Omental fat pad (tissue), 4 donors: ENCODE measurements around the gene RPL28. TPM values are rescaled to one million over a fixed set of nuclear protein-coding genes. Genes with fewer than 3 reads are reported as not detected.

Experiments
- ATAC-seq: fragments of 150-250 bp; one replicate; pipeline ENCODE4 v1.9.1; 2016; ENCODE audit warnings: mild to moderate bottlenecking, moderate library complexity; ENCODE audit not compliant: low FRiP score
- DNase-seq: peaks from one replicate; pipeline ENCODE4 v3.0.0-alpha.2; 2019; ENCODE audit warnings: low spot score
- total RNA-seq, 4 donors: library from RNA; depleted of rRNA; stranded (reverse); fragments of >200 nt; gene quantifications; one replicate each; pipeline ENCODE4 v1.1.0, GENCODE V29; 2016
- TF ChIP-seq, protein P1 (sequence below), 3 donors: fragments of 450-650 bp; IDR thresholded peaks; one replicate each; pipeline ENCODE4 v1.5.1; 2016 to 2017; ENCODE audit warnings: antibody characterized with exemption in 3 of 3, mild to moderate bottlenecking in 3 of 3, moderate library complexity in 2 of 3

The RPL28 gene
- total RNA-seq, 4 donors from 2014 or later, result 490 to 747 (median 555) TPM

DNA sequence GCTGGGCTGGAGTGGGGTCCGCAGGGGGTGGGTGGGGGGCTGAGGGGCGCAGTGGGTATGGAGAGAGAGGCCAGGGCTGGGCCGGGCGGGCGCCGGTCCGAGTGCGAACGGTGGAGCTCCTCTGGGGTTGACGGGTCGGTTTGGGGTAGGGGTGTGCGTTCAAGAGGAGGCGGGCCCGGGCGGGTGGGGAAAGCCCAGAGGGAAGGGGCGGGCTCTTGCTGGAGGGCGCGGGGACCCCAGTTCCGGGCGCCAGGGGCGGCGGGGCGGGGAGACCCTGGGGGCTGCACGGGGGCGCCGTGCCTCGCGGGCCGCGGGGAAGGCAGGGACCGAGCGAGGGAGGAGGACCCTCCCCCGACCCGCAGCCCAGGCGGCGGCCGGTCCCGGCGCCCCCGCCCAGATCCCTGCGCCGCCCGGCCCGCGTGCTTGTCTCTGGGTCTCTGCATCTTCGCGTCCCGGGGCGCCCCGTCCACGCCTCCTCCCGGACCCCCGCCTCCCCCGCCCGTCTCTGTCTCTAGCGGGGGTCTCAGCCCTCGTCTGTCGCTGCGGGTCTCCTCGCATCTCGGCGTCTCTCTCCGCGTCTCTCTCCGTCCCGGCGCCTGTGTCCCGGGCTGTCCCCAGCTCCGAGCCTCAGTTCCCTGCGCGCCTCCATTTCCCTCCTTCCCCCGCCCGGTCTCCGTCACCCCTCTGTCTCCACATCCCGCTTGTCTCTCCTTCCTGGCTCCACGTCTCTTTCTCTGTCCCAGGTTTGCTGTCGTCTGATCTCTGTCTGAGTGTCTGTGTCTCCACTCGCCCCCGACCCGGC, 65.6 kb downstream of the RPL28 start:
- TF ChIP-seq, protein P1, sequence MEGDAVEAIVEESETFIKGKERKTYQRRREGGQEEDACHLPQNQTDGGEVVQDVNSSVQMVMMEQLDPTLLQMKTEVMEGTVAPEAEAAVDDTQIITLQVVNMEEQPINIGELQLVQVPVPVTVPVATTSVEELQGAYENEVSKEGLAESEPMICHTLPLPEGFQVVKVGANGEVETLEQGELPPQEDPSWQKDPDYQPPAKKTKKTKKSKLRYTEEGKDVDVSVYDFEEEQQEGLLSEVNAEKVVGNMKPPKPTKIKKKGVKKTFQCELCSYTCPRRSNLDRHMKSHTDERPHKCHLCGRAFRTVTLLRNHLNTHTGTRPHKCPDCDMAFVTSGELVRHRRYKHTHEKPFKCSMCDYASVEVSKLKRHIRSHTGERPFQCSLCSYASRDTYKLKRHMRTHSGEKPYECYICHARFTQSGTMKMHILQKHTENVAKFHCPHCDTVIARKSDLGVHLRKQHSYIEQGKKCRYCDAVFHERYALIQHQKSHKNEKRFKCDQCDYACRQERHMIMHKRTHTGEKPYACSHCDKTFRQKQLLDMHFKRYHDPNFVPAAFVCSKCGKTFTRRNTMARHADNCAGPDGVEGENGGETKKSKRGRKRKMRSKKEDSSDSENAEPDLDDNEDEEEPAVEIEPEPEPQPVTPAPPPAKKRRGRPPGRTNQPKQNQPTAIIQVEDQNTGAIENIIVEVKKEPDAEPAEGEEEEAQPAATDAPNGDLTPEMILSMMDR (IDR thresholded peaks at IDR 0.05), result no peak
- no peak for ATAC-seq

DNA sequence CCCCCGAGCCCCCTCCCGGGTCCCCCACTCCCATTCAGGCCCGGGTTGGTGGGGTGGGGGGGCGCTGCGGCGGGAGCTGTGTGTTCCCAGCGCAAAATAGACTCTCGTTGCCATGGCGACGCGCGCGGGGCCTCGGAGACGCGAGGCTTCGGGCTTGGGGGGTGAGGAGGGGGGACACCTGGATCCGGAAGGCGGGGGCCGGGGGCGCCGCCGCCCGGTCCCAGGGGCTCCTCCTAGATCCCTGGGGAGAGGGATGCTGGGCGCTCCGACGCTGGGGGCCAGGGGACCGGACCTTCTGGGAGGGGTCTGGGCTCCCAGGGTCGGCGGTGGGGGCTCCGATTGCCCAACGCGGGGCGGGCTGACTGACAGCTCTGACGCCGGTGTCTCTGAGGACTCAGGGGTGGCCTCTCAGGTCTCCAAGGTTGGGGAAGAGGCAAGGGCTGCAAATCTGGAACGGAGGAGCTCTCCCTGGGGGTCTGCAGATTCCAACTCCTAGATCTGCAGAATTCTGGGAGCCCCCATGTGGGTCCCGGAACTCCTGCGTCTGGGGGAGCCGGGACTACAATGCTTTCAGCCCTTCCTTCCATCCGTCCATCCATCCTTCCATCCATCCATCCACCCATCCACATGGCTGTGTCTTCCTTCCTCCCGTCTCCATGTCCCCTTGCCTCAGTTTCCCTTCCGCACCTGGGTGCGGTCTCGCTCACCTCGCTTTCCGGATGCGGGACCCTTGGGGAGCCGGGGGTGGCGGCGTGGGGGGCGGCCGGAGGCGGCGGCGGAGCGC, 66.4 kb downstream of the RPL28 start:
- ATAC-seq (no peak), DNase-seq (no peak)
- TF ChIP-seq, protein P1 (IDR thresholded peaks at IDR 0.05), result no peak

More for the DNA sequence above, 65.6 kb downstream of the RPL28 start:
- DNase-seq, result no peak

Other genes with a start within 250 kb of the RPL28 start
- 1 to 10 TPM in 3 of 4 donors, not detected in 1; 1.9 to 7.2 (median 4.3) TPM for gene TNNT1, start 236.7 kb upstream of the RPL28 start, total RNA-seq
- gene TNNI3, start 228.2 kb upstream of the RPL28 start, total RNA-seq, result not detected
- gene DNAAF3, start 219.3 kb upstream of the RPL28 start, total RNA-seq, result under 1 TPM in 2 of 4 donors, not detected in 2; 0.65 to 0.69 TPM
- gene SYT5, start 205.6 kb upstream of the RPL28 start, total RNA-seq, result under 1 TPM in 1 of 4 donors, not detected in 3; 0.28 TPM
- 1 to 10 TPM; 1.4 to 9.8 (median 5.5) TPM for gene PTPRH, start 176.4 kb upstream of the RPL28 start, total RNA-seq
- gene TMEM86B, start 157.2 kb upstream of the RPL28 start, total RNA-seq, result 1 to 10 TPM in 3 of 4 donors, under 1 TPM in 1; 0.65 to 3.5 (median 2.5) TPM
- 10 to 100 TPM; 27.8 to 43.6 (median 35.5) TPM for gene PPP6R1, start 126.9 kb upstream of the RPL28 start, total RNA-seq
- gene HSPBP1, start 105.8 kb upstream of the RPL28 start, total RNA-seq, result 10 to 100 TPM; 19.5 to 25.9 (median 21.2) TPM
- gene BRSK1, start 101.9 kb upstream of the RPL28 start, total RNA-seq, result 1 to 10 TPM in 1 of 4 donors, under 1 TPM in 1, not detected in 2; 0.19 to 2.1 TPM
- 10 to 100 TPM in 2 of 4 donors, 1 to 10 TPM in 2; 5.6 to 26.7 (median 16.6) TPM for gene TMEM150B, start 60.6 kb upstream of the RPL28 start, total RNA-seq
- 10 to 100 TPM in 1 of 4 donors, 1 to 10 TPM in 3; 5.3 to 22.9 (median 6.8) TPM for gene KMT5C, start 46.1 kb upstream of the RPL28 start, total RNA-seq
- gene COX6B2, start 31.2 kb upstream of the RPL28 start, total RNA-seq, result under 1 TPM in 1 of 4 donors, not detected in 3; 0.56 TPM
- gene GARIN5B, start 22.7 kb upstream of the RPL28 start, total RNA-seq, result under 1 TPM in 1 of 4 donors, not detected in 3; 0.09 TPM
- 1 to 10 TPM in 1 of 4 donors, under 1 TPM in 1, not detected in 2; 0.28 to 1.2 TPM for gene IL11, start 15.5 kb upstream of the RPL28 start, total RNA-seq
- not detected for gene TMEM190, start 9.1 kb upstream of the RPL28 start, total RNA-seq
- gene TMEM238, start 1.6 kb upstream of the RPL28 start, total RNA-seq, result 1 to 10 TPM in 3 of 4 donors, not detected in 1; 1.5 to 1.7 (median 1.6) TPM
- 10 to 100 TPM in 2 of 4 donors, 1 to 10 TPM in 2; 7.4 to 25.6 (median 13.0) TPM for gene UBE2S, start 21.9 kb downstream of the RPL28 start, total RNA-seq
- not detected for gene SHISA7, start 57.4 kb downstream of the RPL28 start, total RNA-seq
- 10 to 100 TPM; 52.5 to 96.8 (median 62.5) TPM for gene ISOC2, start 75.7 kb downstream of the RPL28 start, total RNA-seq
- not detected for gene C19orf85, start 78.8 kb downstream of the RPL28 start, total RNA-seq
- gene ZNF628, start 90.7 kb downstream of the RPL28 start, total RNA-seq, result 1 to 10 TPM; 1.7 to 6.4 (median 2.6) TPM
- 1 to 10 TPM; 2.3 to 4.6 (median 2.6) TPM for gene NAT14, start 99.3 kb downstream of the RPL28 start, total RNA-seq
- gene SSC5D, start 102.5 kb downstream of the RPL28 start, total RNA-seq, result 1 to 10 TPM; 1.6 to 6.1 (median 3.5) TPM
- under 1 TPM in 1 of 4 donors, not detected in 3; 0.56 TPM for gene SBK2, start 151.2 kb downstream of the RPL28 start, total RNA-seq
- 1 to 10 TPM in 1 of 4 donors, under 1 TPM in 2, not detected in 1; 0.36 to 1.5 (median 0.79) TPM for gene SBK3, start 159.6 kb downstream of the RPL28 start, total RNA-seq
- gene ZNF579, start 194.9 kb downstream of the RPL28 start, total RNA-seq, result 1 to 10 TPM; 1.3 to 4.0 (median 2.3) TPM
- 1 to 10 TPM; 4.2 to 7.1 (median 5.0) TPM for gene FIZ1, start 213.6 kb downstream of the RPL28 start, total RNA-seq
- 10 to 100 TPM; 15.6 to 27.5 (median 17.4) TPM for gene ZNF524, start 214.4 kb downstream of the RPL28 start, total RNA-seq
- 1 to 10 TPM; 2.2 to 6.3 (median 3.8) TPM for gene ZNF865, start 219.7 kb downstream of the RPL28 start, total RNA-seq
- gene ZNF784, start 238.6 kb downstream of the RPL28 start, total RNA-seq, result 1 to 10 TPM; 2.5 to 3.8 (median 3.2) TPM